HCT116 (cell line): Measurements from ENCODE around the gene FASLG. TPM values are rescaled to one million over a fixed set of nuclear protein-coding genes. Genes with fewer than 3 reads are reported as not detected.

Source experiments
- ATAC-seq: fragments of 200-7000 bp; cut with Tn5 transposase; 2 replicates; pipeline ENCODE4 v1.9.1; 2020; ENCODE audit warnings: mild to moderate bottlenecking, moderate library complexity
- BruUV-seq: library from RNA; stranded (reverse); fragments of 400-500 nt; replicated peaks from 2 replicates; lab custom pipeline; 2021; lab: Mats Ljungman, UMichigan
- CTCF ChIA-PET: fragments of 300-600 bp; sonication (Branson Sonifier 250); formaldehyde crosslinking; loops from one replicate; lab custom pipeline; 2021; ENCODE audit warnings: antibody characterized with exemption; lab: Charles Lee
- POLR2A ChIA-PET: fragments of 300-600, 350-600 bp; sonication (Branson Sonifier 250); formaldehyde crosslinking; loops from one replicate; lab custom pipeline; 2021; ENCODE audit warnings: antibody characterized with exemption; lab: Charles Lee
- RAD21 ChIA-PET, 2 experiments: fragments of 300-600 bp; sonication (Branson Sonifier 250); formaldehyde crosslinking; loops; one replicate each; lab custom pipeline; 2023; ENCODE audit warnings: low total read pairs in 2 of 2; ENCODE audit not compliant: uncharacterized antibody in 2 of 2, unreplicated experiment in 2 of 2, low non-redundant PET in 1 of 2; lab: Charles Lee
- DNase-seq: peaks from one replicate; pipeline ENCODE4 v3.0.0-alpha.2; 2010; ENCODE audit warnings: low read depth, low spot score
- H2AFZ ChIP-seq: fragments of 200-600 bp; shearing (Covaris generic), sonication (generic); 2 replicates; pipeline ENCODE4 v1.6.1; 2017; ENCODE audit warnings: low read depth, mixed run types, mixed read lengths, antibody characterized with exemption, low read length; ENCODE audit not compliant: poor library complexity, severe bottlenecking
- H3K27ac ChIP-seq: 2 replicates; pipeline ENCODE4 v1.5.1; 2012; ENCODE audit warnings: low read depth, low read length
- H3K27me3 ChIP-seq: fragments of 200-600 bp; sonication (generic); 2 replicates; pipeline ENCODE4 v1.6.1; 2016; ENCODE audit warnings: mixed run types, low read length, mixed read lengths; ENCODE audit not compliant: insufficient read depth
- H3K36me3 ChIP-seq, 2 experiments: fragments of 200-500 bp in 1 of 2; fragments of 200-600 bp in 1 of 2; sonication (Bioruptor generic) in 1 of 2; sonication (generic) in 1 of 2; 2 replicates each; pipeline versions ENCODE4 v1.5.1 to v1.6.1; 2014 to 2016; ENCODE audit warnings: low read length in 2 of 2, inconsistent platforms in 1 of 2, mixed read lengths in 1 of 2, mixed run types in 1 of 2; ENCODE audit not compliant: insufficient read depth in 2 of 2, control insufficient read depth in 1 of 2
- H3K4me1 ChIP-seq, 2 experiments: fragments of 200-600 bp in 1 of 2; sonication (generic) in 1 of 2; 2 replicates each; pipeline versions ENCODE4 v1.5.1 to v1.6.1; 2012 to 2017; ENCODE audit warnings: low read length in 2 of 2, inconsistent platforms in 1 of 2, mild to moderate bottlenecking in 1 of 2, mixed read lengths in 1 of 2, mixed run types in 1 of 2, moderate library complexity in 1 of 2; ENCODE audit not compliant: insufficient read depth in 2 of 2, control insufficient read depth in 1 of 2
- H3K4me2 ChIP-seq: fragments of 200-600 bp; sonication (generic); 2 replicates; pipeline ENCODE4 v1.6.1; 2017; ENCODE audit warnings: mixed run types, low read length, mixed read lengths
- H3K4me3 ChIP-seq, 2 experiments: fragments of 200-600 bp in 1 of 2; sonication (generic) in 1 of 2; replicated peaks in 1 of 2; 2 replicates each; pipeline ENCODE4 v1.5.1; 2011 to 2016; ENCODE audit warnings: low read length in 2 of 2, control low read depth in 1 of 2, low read depth in 1 of 2, mild to moderate bottlenecking in 1 of 2, mixed read lengths in 1 of 2, mixed run types in 1 of 2
- H3K79me2 ChIP-seq: fragments of 200-600 bp; sonication (generic); 2 replicates; pipeline ENCODE4 v1.6.1; 2017; ENCODE audit warnings: mild to moderate bottlenecking, mixed run types, low read length, moderate library complexity, mixed read lengths; ENCODE audit not compliant: insufficient read depth
- H3K9ac ChIP-seq: fragments of 200-600 bp; sonication (generic); 2 replicates; pipeline ENCODE4 v1.6.1; 2016; ENCODE audit warnings: low read length, mixed read lengths
- H3K9me2 ChIP-seq: fragments of 200-600 bp; sonication (generic), shearing (Covaris generic); 2 replicates; pipeline ENCODE4 v1.6.1; 2017; ENCODE audit warnings: mixed run types, mild to moderate bottlenecking, moderate library complexity; ENCODE audit not compliant: insufficient read depth
- H3K9me3 ChIP-seq, 2 experiments: fragments of 200-500 bp in 1 of 2; fragments of 200-600 bp in 1 of 2; sonication (Bioruptor generic) in 1 of 2; sonication (generic) in 1 of 2; 2 replicates each; pipeline ENCODE4 v1.6.1; 2014 to 2017; ENCODE audit warnings: low read length in 2 of 2, mixed read lengths in 2 of 2, inconsistent platforms in 1 of 2, low read depth in 1 of 2, mild to moderate bottlenecking in 1 of 2, mixed run types in 1 of 2, moderate library complexity in 1 of 2; ENCODE audit not compliant: control insufficient read depth in 1 of 2, insufficient read depth in 1 of 2
- H4K20me1 ChIP-seq: fragments of 200-600 bp; sonication (generic), shearing (Covaris generic); 2 replicates; pipeline ENCODE4 v1.6.1; 2017; ENCODE audit warnings: mixed run types, mild to moderate bottlenecking, moderate library complexity; ENCODE audit not compliant: insufficient read depth
- CBX3 ChIP-seq: IDR thresholded peaks from 2 replicates; pipeline ENCODE4 v1.6.1; 2012; ENCODE audit warnings: low read depth
- EZH2 ChIP-seq: fragments of 200-600 bp; sonication (generic); IDR thresholded peaks from 2 replicates; pipeline ENCODE4 v1.6.1; 2017; ENCODE audit warnings: antibody characterized with exemption, mixed run types
- EZH2phosphoT487 ChIP-seq: fragments of 200-600 bp; IDR thresholded peaks from 2 replicates; pipeline ENCODE4 v1.6.1; 2018; ENCODE audit warnings: antibody characterized with exemption, borderline replicate concordance
- FOSL1 ChIP-seq: IDR thresholded peaks from 2 replicates; pipeline ENCODE4 v1.6.1; 2012; ENCODE audit warnings: low read depth
- JUND ChIP-seq: IDR thresholded peaks from 2 replicates; pipeline ENCODE4 v1.6.1; 2012
- SIN3A ChIP-seq: IDR thresholded peaks from 2 replicates; pipeline ENCODE4 v1.6.1; 2012; ENCODE audit warnings: low read depth
- YY1 ChIP-seq: IDR thresholded peaks from 2 replicates; pipeline ENCODE4 v1.6.1; 2011; ENCODE audit warnings: low read length, low read depth, moderate library complexity, mild to moderate bottlenecking; ENCODE audit not compliant: insufficient replicate concordance; ENCODE audit errors: extremely low read depth
- intact Hi-C: fragments of 100-400 bp; cut with micrococcal nuclease; formaldehyde crosslinking; loops from 2 replicates; pipeline ENCODE4 v1.10.0; 2022
- total RNA-seq: library from RNA; stranded (reverse); gene quantifications from one replicate; pipeline ENCODE4 v1.2.1, GENCODE V29; 2021; ENCODE audit not compliant: unreplicated experiment

Gene FASLG
- total RNA-seq, 1 experiment from 2014 or later, result not detected

GRCh38 chr1:172653015-172653709 is 5.7 kb upstream of the FASLG start:
- TF ChIP-seq CBX3, result no peak
- no peak for TF ChIP-seq EZH2
- no peak for TF ChIP-seq SIN3A
- TF ChIP-seq EZH2phosphoT487, result no peak
- no peak for TF ChIP-seq YY1
- DNase-seq, result no peak
- H3K36me3 ChIP-seq, result no peaks in the 10 kb centered on the region
- no peak overlapping the region for H3K9ac ChIP-seq
- CTCF ChIA-PET, result no interaction called here
- H3K4me2 ChIP-seq, result peak overlapping the region; percentile 8; the same call in 1 of the 2 replicates
- no peak overlapping the region for H3K27ac ChIP-seq
- H3K9me3 ChIP-seq, result no peaks in the 10 kb centered on the region
- no peak for ATAC-seq
- H3K79me2 ChIP-seq, result no peaks in the 10 kb centered on the region
- intact Hi-C loops, result no loop called here
- BruUV-seq, result no TSS peak
- H3K27me3 ChIP-seq, result no peaks in the 10 kb centered on the region
- H3K4me3 ChIP-seq, result no peak overlapping the region
- H3K4me1 ChIP-seq, result peaks cover 0 to 17% of the 10 kb centered on the region in 2 experiments; a peak in 2 of 4 replicates
- H3K9me2 ChIP-seq, result no peaks in the 10 kb centered on the region
- H4K20me1 ChIP-seq, result no peaks in the 10 kb centered on the region
- RAD21 ChIA-PET, result no interaction called here
- H2AFZ ChIP-seq, result peak overlapping the region; percentile 49
- POLR2A ChIA-PET, result no interaction called here

GRCh38 chr1:172654535-172654934 is 4.4 kb upstream of the FASLG start:
- Histone ChIP-seq H3K36me3 (no peaks in the 10 kb centered on the region), H3K9me2 (no peaks in the 10 kb centered on the region), H3K9me3 (no peaks in the 10 kb centered on the region), H3K27ac (no peak overlapping the region), H4K20me1 (no peaks in the 10 kb centered on the region), H3K4me3 (no peak overlapping the region), H3K79me2 (no peaks in the 10 kb centered on the region), H3K4me1 (peaks cover 0 to 17% of the 10 kb centered on the region in 2 experiments; a peak in 2 of 4 replicates), H3K27me3 (no peaks in the 10 kb centered on the region), H3K4me2 (peak overlapping the region; percentile 43), H2AFZ (peak overlapping the region; percentile 78)
- no peak for DNase-seq
- BruUV-seq, result no TSS peak
- peak; percentile 66 for ATAC-seq
- POLR2A ChIA-PET, result no interaction called here
- TF ChIP-seq YY1 (no peak), JUND (peak; percentile 45; the same call in 1 of the 2 replicates), FOSL1 (peak; percentile 55)
- TF ChIP-seq, all 23 proteins: peak for 2
- ChIA-PET RAD21 (no interaction called here), CTCF (no interaction called here)
- intact Hi-C loops, result no loop called here
- no peak overlapping the region for H3K9ac ChIP-seq
